ENCODE results near the gene HAGH. TPM values are rescaled to one million over a fixed set of nuclear protein-coding genes. Genes with fewer than 3 reads are reported as not detected.
A peak's percentile ranks its signal among the peaks of the same experiment; 100 is the strongest.

HAGH gene
- total RNA-seq, 1 donor from 2014 or later = 172 TPM

GRCh38 chr16:1787322-1788094 is 39.1 kb downstream of the HAGH start:
- TF ChIP-seq, protein P1, sequence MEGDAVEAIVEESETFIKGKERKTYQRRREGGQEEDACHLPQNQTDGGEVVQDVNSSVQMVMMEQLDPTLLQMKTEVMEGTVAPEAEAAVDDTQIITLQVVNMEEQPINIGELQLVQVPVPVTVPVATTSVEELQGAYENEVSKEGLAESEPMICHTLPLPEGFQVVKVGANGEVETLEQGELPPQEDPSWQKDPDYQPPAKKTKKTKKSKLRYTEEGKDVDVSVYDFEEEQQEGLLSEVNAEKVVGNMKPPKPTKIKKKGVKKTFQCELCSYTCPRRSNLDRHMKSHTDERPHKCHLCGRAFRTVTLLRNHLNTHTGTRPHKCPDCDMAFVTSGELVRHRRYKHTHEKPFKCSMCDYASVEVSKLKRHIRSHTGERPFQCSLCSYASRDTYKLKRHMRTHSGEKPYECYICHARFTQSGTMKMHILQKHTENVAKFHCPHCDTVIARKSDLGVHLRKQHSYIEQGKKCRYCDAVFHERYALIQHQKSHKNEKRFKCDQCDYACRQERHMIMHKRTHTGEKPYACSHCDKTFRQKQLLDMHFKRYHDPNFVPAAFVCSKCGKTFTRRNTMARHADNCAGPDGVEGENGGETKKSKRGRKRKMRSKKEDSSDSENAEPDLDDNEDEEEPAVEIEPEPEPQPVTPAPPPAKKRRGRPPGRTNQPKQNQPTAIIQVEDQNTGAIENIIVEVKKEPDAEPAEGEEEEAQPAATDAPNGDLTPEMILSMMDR (IDR thresholded peaks at IDR 0.05; ENCODE audit: borderline replicate concordance) = no peak
- Histone ChIP-seq H3K4me3 (no peak overlapping the region), H3K27ac (replicated peaks) (no peak overlapping the region), H3K4me1 (peaks cover 35% of the 10 kb centered on the region), H3K27me3 (ENCODE audit: low read depth) (no peaks in the 10 kb centered on the region), H3K9me3 (replicated peaks) (no peaks in the 10 kb centered on the region), H3K36me3 (peaks cover 42% of the 10 kb centered on the region)
- peak; percentile 11 for DNase-seq
- intact Hi-C loops (cut with micrococcal nuclease) = no loop called here

DNA sequence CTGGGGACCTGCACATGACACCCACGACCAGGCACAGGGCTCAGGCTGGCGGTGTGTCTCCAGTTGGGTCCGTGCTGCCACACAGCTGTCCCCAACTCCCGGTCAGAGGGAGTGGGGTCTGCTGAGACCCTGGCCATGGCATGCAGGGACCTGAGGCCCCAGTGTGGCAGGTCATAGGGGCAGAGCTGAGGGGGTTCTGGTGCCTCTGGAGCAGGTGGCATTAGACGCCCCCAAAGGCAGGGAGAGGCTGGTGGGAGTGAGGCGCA is 39.6 kb downstream of the HAGH start:
- no peak for DNase-seq
- Histone ChIP-seq H3K27me3 (ENCODE audit: low read depth) (no peaks in the 10 kb centered on the region), H3K36me3 (peaks cover 40% of the 10 kb centered on the region), H3K9me3 (replicated peaks) (no peaks in the 10 kb centered on the region), H3K4me1 (peaks cover 38% of the 10 kb centered on the region), H3K27ac (replicated peaks) (no peak overlapping the region), H3K4me3 (no peak overlapping the region)
- intact Hi-C loops (cut with micrococcal nuclease) = no loop called here
- TF ChIP-seq, protein P1 (IDR thresholded peaks at IDR 0.05; ENCODE audit: borderline replicate concordance) = no peak

GRCh38 chr16:1786242-1787055 is 40.2 kb downstream of the HAGH start:
- Histone ChIP-seq H3K36me3 (peaks cover 38% of the 10 kb centered on the region), H3K4me1 (peaks cover 43% of the 10 kb centered on the region), H3K9me3 (replicated peaks) (no peaks in the 10 kb centered on the region), H3K4me3 (no peak overlapping the region), H3K27me3 (ENCODE audit: low read depth) (no peaks in the 10 kb centered on the region), H3K27ac (replicated peaks) (no peak overlapping the region)
- TF ChIP-seq, protein P1 (IDR thresholded peaks at IDR 0.05; ENCODE audit: borderline replicate concordance) = no peak
- intact Hi-C loops (cut with micrococcal nuclease) = no loop called here
- DNase-seq = peak; percentile 13

GRCh38 chr16:1785846-1786170 is 40.8 kb downstream of the HAGH start:
- DNase-seq = peak; percentile 8
- peaks cover 40% of the 10 kb centered on the region for H3K36me3 ChIP-seq
- no peaks in the 10 kb centered on the region for H3K9me3 ChIP-seq (replicated peaks)
- H3K4me1 ChIP-seq = peaks cover 50% of the 10 kb centered on the region
- TF ChIP-seq, protein P1 (IDR thresholded peaks at IDR 0.05; ENCODE audit: borderline replicate concordance) = no peak
- H3K4me3 ChIP-seq = no peak overlapping the region
- no peaks in the 10 kb centered on the region for H3K27me3 ChIP-seq (ENCODE audit: low read depth)
- intact Hi-C loops (cut with micrococcal nuclease) = no loop called here
- no peak overlapping the region for H3K27ac ChIP-seq (replicated peaks)

- intact Hi-C loops (cut with micrococcal nuclease) = no loop called here
- H3K36me3 ChIP-seq = peaks cover 46% of the 10 kb centered on the region
- H3K4me3 ChIP-seq = no peak overlapping the region
- peak; percentile 12 for DNase-seq
- H3K27ac ChIP-seq (replicated peaks) = no peak overlapping the region
- H3K27me3 ChIP-seq (ENCODE audit: low read depth) = no peaks in the 10 kb centered on the region
- peaks cover 56% of the 10 kb centered on the region for H3K4me1 ChIP-seq
- TF ChIP-seq, protein P1 (IDR thresholded peaks at IDR 0.05; ENCODE audit: borderline replicate concordance) = no peak
- H3K9me3 ChIP-seq (replicated peaks) = no peaks in the 10 kb centered on the region
Measured at GRCh38 chr16:1784977-1785845, 41.4 kb downstream of the HAGH start.
